ENCODE measurements around the gene DAZL.

DNA sequence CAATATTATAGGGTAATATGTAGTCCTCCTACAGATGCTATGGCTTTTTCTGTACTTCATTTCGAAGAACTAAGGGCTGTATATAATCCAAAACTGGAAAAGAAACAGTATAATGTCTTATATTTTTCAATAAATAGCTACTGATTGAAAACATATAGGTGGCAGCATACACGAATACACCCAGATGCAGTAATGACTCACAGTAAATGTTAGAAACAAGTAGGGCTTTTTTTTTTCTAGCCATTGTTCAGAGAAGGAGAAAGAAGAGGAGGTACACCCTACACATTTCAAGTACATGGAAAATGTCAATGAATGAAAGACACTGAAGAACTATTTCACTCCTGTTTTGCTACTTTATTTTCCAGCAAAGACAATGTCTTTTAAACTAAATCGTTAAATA is 9.4 kb downstream of the DAZL start:
- TF ChIP-seq, protein P1, sequence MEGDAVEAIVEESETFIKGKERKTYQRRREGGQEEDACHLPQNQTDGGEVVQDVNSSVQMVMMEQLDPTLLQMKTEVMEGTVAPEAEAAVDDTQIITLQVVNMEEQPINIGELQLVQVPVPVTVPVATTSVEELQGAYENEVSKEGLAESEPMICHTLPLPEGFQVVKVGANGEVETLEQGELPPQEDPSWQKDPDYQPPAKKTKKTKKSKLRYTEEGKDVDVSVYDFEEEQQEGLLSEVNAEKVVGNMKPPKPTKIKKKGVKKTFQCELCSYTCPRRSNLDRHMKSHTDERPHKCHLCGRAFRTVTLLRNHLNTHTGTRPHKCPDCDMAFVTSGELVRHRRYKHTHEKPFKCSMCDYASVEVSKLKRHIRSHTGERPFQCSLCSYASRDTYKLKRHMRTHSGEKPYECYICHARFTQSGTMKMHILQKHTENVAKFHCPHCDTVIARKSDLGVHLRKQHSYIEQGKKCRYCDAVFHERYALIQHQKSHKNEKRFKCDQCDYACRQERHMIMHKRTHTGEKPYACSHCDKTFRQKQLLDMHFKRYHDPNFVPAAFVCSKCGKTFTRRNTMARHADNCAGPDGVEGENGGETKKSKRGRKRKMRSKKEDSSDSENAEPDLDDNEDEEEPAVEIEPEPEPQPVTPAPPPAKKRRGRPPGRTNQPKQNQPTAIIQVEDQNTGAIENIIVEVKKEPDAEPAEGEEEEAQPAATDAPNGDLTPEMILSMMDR (IDR thresholded peaks at IDR 0.05; ENCODE audit: borderline replicate concordance, extremely low read depth, low read length, poor library complexity, severe bottlenecking) = no peak
- TF ChIP-seq EZH2 (IDR thresholded peaks at IDR 0.05; ENCODE audit: borderline replicate concordance, low read depth, low read length, severe bottlenecking) = no peak
